Measurements from ENCODE around the gene OR5M8.

Gene OR5M8

DNA sequence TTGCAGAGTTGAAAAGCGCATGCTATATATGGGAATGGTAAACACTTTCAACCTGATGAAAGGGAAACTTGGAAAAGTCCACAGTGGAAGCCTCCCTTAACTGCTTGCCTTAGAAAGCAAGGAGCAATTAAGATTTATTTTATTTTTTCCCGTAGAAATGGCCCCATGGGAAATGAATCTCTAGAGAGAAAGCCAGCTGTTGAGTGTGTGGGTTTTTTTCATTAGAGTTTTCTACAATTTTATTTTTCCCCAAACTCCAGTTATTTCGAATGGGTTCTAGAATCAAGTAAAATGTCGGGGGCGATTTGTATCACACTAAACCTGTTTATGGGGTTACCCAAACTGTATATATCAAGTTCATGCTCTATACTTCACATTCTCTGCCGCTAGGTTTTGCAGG lies 17.9 kb downstream of the OR5M8 start, which contains the start of gene OR5M3:
TSS of gene OR5M3 (minus strand) at position 101 of the 400 bp plus-strand sequence. CDS start 2,855 bp downstream, outside the sequence.
- Histone ChIP-seq H3K27me3 (ENCODE audit: control insufficient read depth, insufficient read depth, low read length, poor library complexity, severe bottlenecking) (no peaks in the 10 kb centered on the region), H3K36me3 (ENCODE audit: control insufficient read depth, insufficient read depth, low read length) (no peaks in the 10 kb centered on the region), H3K4me3 (ENCODE audit: insufficient read depth, low read depth, low read length) (no peak within 1 kb of the TSS), H3K9me3 (ENCODE audit: control insufficient read depth, low read length) (no peaks in the 10 kb centered on the region), H3K27ac (ENCODE audit: insufficient read depth, low read depth, low read length, poor library complexity, severe bottlenecking) (no peak within 1 kb of the TSS), H3K4me1 (ENCODE audit: control insufficient read depth, insufficient read depth, low read length) (no peaks in the 10 kb centered on the region)
- WGBS, 2 experiments, result 90 to 95% methylated on average over 5 to 6 of the region's 6 CpGs

DNA sequence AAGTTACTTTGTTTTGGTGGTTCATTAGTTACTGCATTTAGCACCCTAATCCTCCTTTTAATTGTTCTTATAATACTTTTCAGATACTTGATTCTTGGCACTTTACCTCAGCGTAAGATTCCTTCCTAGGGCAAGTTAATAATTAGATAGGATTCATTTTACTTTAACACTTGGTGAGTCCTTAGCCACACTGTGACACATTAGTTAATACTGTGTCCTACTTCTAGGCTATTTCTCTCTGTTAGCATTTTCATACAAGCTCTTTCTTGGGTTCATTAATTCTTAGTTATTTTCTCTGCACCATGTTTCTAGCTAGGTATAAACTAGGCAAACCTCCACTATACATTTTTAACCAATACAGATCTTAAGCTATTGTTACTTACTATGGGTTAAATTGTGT lies 34.1 kb downstream of the OR5M8 start:
- no peaks in the 10 kb centered on the region for H3K36me3 ChIP-seq (ENCODE audit: control insufficient read depth, insufficient read depth, low read length)
- no peaks in the 10 kb centered on the region for H3K4me1 ChIP-seq (ENCODE audit: control insufficient read depth, insufficient read depth, low read length)
- no peaks in the 10 kb centered on the region for H3K27me3 ChIP-seq (ENCODE audit: control insufficient read depth, insufficient read depth, low read length, poor library complexity, severe bottlenecking)
- no peak overlapping the region for H3K4me3 ChIP-seq (ENCODE audit: insufficient read depth, low read depth, low read length)
- no peak overlapping the region for H3K27ac ChIP-seq (ENCODE audit: insufficient read depth, low read depth, low read length, poor library complexity, severe bottlenecking)
- 100% methylated on average over 1 of the region's 1 CpG; no CpG with 5 or more reads in 1 of the 2 experiments for WGBS, 2 experiments
- H3K9me3 ChIP-seq (ENCODE audit: control insufficient read depth, low read length), result no peaks in the 10 kb centered on the region

DNA sequence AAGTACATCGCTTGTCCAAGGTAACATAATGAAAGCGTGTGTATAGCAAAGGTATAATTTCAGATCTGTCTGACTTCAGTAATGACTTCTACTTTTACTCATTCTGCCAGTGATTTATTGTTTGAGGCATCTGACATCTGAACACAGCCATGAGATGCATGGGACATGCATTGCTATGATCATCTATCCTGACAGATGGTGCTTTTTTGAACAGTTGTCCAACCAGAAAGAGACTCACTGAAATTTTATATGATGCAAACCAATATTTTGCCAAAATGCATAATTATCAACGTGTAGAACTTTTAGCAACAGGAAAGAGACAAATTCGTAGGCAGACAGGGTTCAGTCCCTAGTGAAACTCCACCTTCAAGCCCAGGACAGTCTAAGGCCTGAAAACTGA lies 37.6 kb downstream of the OR5M8 start:
- 89 to 93% methylated on average over 4 of the region's 4 CpGs for WGBS, 2 experiments
- H3K9me3 ChIP-seq (ENCODE audit: control insufficient read depth, low read length), result no peaks in the 10 kb centered on the region
- no peaks in the 10 kb centered on the region for H3K4me1 ChIP-seq (ENCODE audit: control insufficient read depth, insufficient read depth, low read length)

More for the DNA sequence above, 37.6 kb downstream of the OR5M8 start:
- Histone ChIP-seq H3K36me3 (ENCODE audit: control insufficient read depth, insufficient read depth, low read length) (no peaks in the 10 kb centered on the region), H3K4me3 (ENCODE audit: insufficient read depth, low read depth, low read length) (no peak overlapping the region), H3K27me3 (ENCODE audit: control insufficient read depth, insufficient read depth, low read length, poor library complexity, severe bottlenecking) (no peaks in the 10 kb centered on the region), H3K27ac (ENCODE audit: insufficient read depth, low read depth, low read length, poor library complexity, severe bottlenecking) (no peak overlapping the region)
